ENCODE measurements around the gene SPINK1. TPM values are rescaled to one million over a fixed set of nuclear protein-coding genes. Genes with fewer than 3 reads are reported as not detected.

The SPINK1 gene
- polyA plus RNA-seq, 1 donor (not counting 4 experiments of a cell fraction or from before 2014, with no cell fraction given) = 0.17 TPM

DNA sequence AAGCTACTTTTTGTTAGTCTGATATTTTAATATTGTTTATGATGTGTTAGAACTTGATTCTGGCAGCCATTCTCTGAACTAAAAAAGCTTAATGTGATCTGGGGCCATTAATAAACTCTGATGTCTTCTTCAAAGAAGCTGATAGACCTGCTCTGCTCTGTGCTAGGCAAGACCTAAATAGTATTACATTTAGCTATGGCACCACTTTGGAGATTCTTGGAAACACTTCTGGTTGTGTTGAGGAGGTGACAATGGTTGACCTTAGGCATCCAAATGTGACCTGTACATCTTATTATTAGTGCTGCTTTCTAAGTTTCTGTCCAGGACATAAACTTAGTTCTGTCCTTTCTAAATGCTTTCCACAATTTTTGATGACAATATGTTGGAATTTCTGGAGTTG is 25.3 kb upstream of the SPINK1 start:
- Histone ChIP-seq H2AFZ (ENCODE audit: control insufficient read depth, low read length) (no peak overlapping the region), H3K9ac (ENCODE audit: control insufficient read depth, extremely low read depth, insufficient read depth, low read length) (no peak overlapping the region), H3K9me1 (ENCODE audit: control insufficient read depth, extremely low read depth, insufficient read depth, low read length) (no peaks in the 10 kb centered on the region), H3K4me2 (ENCODE audit: control insufficient read depth, extremely low read depth, insufficient read depth, low read depth, low read length) (no peak overlapping the region), H3K79me2 (ENCODE audit: control insufficient read depth, insufficient read depth, low read length) (no peaks in the 10 kb centered on the region), H3K9me3 (ENCODE audit: control insufficient read depth, low read depth, low read length) (no peaks in the 10 kb centered on the region), H3K27me3 (ENCODE audit: control insufficient read depth, extremely low read depth, insufficient read depth, low read length) (no peaks in the 10 kb centered on the region), H4K20me1 (ENCODE audit: control insufficient read depth, extremely low read depth, insufficient read depth, low read length) (no peaks in the 10 kb centered on the region), H3K36me3 (ENCODE audit: control insufficient read depth in 2 of 2, extremely low read depth in 1 of 2, insufficient read depth in 2 of 2, low read length in 2 of 2) (no peaks in the 10 kb centered on the region), H3K4me3 (ENCODE audit: control insufficient read depth in 2 of 3, extremely low read depth in 1 of 3, insufficient read depth in 2 of 3, low read depth in 1 of 3, low read length in 3 of 3) (no peak overlapping the region), H3K4me1 (ENCODE audit: control insufficient read depth, extremely low read depth, insufficient read depth, low read length) (no peaks in the 10 kb centered on the region), H3K27ac (ENCODE audit: control insufficient read depth, insufficient read depth, low read length) (no peak overlapping the region)
- no peak for TF ChIP-seq EZH2 (IDR thresholded peaks at IDR 0.05; ENCODE audit: low read length)
- TF ChIP-seq, protein P1, sequence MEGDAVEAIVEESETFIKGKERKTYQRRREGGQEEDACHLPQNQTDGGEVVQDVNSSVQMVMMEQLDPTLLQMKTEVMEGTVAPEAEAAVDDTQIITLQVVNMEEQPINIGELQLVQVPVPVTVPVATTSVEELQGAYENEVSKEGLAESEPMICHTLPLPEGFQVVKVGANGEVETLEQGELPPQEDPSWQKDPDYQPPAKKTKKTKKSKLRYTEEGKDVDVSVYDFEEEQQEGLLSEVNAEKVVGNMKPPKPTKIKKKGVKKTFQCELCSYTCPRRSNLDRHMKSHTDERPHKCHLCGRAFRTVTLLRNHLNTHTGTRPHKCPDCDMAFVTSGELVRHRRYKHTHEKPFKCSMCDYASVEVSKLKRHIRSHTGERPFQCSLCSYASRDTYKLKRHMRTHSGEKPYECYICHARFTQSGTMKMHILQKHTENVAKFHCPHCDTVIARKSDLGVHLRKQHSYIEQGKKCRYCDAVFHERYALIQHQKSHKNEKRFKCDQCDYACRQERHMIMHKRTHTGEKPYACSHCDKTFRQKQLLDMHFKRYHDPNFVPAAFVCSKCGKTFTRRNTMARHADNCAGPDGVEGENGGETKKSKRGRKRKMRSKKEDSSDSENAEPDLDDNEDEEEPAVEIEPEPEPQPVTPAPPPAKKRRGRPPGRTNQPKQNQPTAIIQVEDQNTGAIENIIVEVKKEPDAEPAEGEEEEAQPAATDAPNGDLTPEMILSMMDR (optimal IDR thresholded peaks at IDR 0.05 in 1 of 3, IDR thresholded peaks at IDR 0.05 in 1 of 3, conservative IDR thresholded peaks at IDR 0.05 in 1 of 3; ENCODE audit: extremely low read depth in 1 of 3, insufficient read depth in 2 of 3, low read length in 3 of 3) = no peak
- dilution Hi-C loops (cut with MboI; ENCODE audit: extremely low pct_ligation_motif_present, low sequenced_read_pairs) = no loop called here
- FAIRE-seq = no peak
- DNase-seq (ENCODE audit: low read depth, low spot score) = no peak

DNA sequence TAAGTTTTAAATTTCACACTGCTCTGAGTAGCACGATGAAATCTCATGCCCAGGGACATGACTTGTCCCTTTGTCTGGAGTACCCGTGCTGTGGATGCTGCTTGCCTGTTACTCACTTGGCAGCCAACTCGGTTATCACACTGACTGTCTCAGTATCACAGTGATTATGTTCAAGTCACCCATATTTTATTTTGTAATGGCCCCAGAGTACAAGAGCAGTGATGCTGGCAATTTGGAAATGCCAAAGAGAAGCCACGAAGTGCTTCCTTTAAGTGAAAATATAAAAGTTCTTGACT is 24.3 kb upstream of the SPINK1 start:
- Histone ChIP-seq H2AFZ (ENCODE audit: control insufficient read depth, low read length) (no peak overlapping the region), H3K9ac (ENCODE audit: control insufficient read depth, extremely low read depth, insufficient read depth, low read length) (no peak overlapping the region), H3K9me1 (ENCODE audit: control insufficient read depth, extremely low read depth, insufficient read depth, low read length) (no peaks in the 10 kb centered on the region), H3K4me2 (ENCODE audit: control insufficient read depth, extremely low read depth, insufficient read depth, low read depth, low read length) (no peak overlapping the region), H3K36me3 (ENCODE audit: control insufficient read depth in 2 of 2, extremely low read depth in 1 of 2, insufficient read depth in 2 of 2, low read length in 2 of 2) (no peaks in the 10 kb centered on the region), H3K4me3 (ENCODE audit: control insufficient read depth in 2 of 3, extremely low read depth in 1 of 3, insufficient read depth in 2 of 3, low read depth in 1 of 3, low read length in 3 of 3) (no peak overlapping the region), H3K79me2 (ENCODE audit: control insufficient read depth, insufficient read depth, low read length) (no peaks in the 10 kb centered on the region), H3K9me3 (ENCODE audit: control insufficient read depth, low read depth, low read length) (no peaks in the 10 kb centered on the region), H3K27me3 (ENCODE audit: control insufficient read depth, extremely low read depth, insufficient read depth, low read length) (no peaks in the 10 kb centered on the region), H3K27ac (ENCODE audit: control insufficient read depth, insufficient read depth, low read length) (no peak overlapping the region), H3K4me1 (ENCODE audit: control insufficient read depth, extremely low read depth, insufficient read depth, low read length) (no peaks in the 10 kb centered on the region), H4K20me1 (ENCODE audit: control insufficient read depth, extremely low read depth, insufficient read depth, low read length) (no peaks in the 10 kb centered on the region)
- TF ChIP-seq EZH2 (IDR thresholded peaks at IDR 0.05; ENCODE audit: low read length) = no peak
- TF ChIP-seq, protein P1 (optimal IDR thresholded peaks at IDR 0.05 in 1 of 3, IDR thresholded peaks at IDR 0.05 in 1 of 3, conservative IDR thresholded peaks at IDR 0.05 in 1 of 3; ENCODE audit: extremely low read depth in 1 of 3, insufficient read depth in 2 of 3, low read length in 3 of 3) = no peak
- dilution Hi-C loops (cut with MboI; ENCODE audit: extremely low pct_ligation_motif_present, low sequenced_read_pairs) = no loop called here
- FAIRE-seq (no peak), DNase-seq (ENCODE audit: low read depth, low spot score) (no peak)
